NCI-H146 treated with DMSO at 0.1 percent for 48 hours (cell line): Measurements from ENCODE around the gene SELPLG.
"Not testable (repeated sequence)": the region's sequence is repeated elsewhere in the genome, so short reads cannot be mapped to it uniquely, and the experiment has no call there.

Source experiments
- DNase-seq: peaks from one replicate; lab custom pipeline; 2025; ENCODE audit not compliant: unreplicated experiment; lab: John Stamatoyannopoulos, UW

The SELPLG gene

GRCh38 chr12:108592033-108592909, 41.4 kb downstream of the SELPLG start:
- DNase-seq = no peak

- no peak for DNase-seq
These were observed 42.3 kb downstream of the SELPLG start for GRCh38 chr12:108591267-108591980.

- not testable (repeated sequence) for DNase-seq
These were observed 43.2 kb downstream of the SELPLG start for GRCh38 chr12:108590463-108590862.

GRCh38 chr12:108589840-108590229, 43.9 kb downstream of the SELPLG start:
- DNase-seq = no peak

GRCh38 chr12:108589028-108589839, 44.5 kb downstream of the SELPLG start:
- peak; percentile 31 for DNase-seq

GRCh38 chr12:108587826-108588225, 45.9 kb downstream of the SELPLG start:
- DNase-seq = no peak

GRCh38 chr12:108586306-108586705, 47.4 kb downstream of the SELPLG start:
- DNase-seq = no peak

GRCh38 chr12:108585864-108586263, 47.8 kb downstream of the SELPLG start:
- no peak for DNase-seq

GRCh38 chr12:108584456-108585065, 49.1 kb downstream of the SELPLG start:
- no peak for DNase-seq

- peak; percentile 69 for DNase-seq
These were observed 49.7 kb downstream of the SELPLG start for GRCh38 chr12:108583991-108584390.

GRCh38 chr12:108582978-108583770, 50.5 kb downstream of the SELPLG start:
- no peak for DNase-seq

GRCh38 chr12:108582509-108582908, 51.2 kb downstream of the SELPLG start:
- DNase-seq = no peak

GRCh38 chr12:108581311-108582227, 52.1 kb downstream of the SELPLG start:
- no peak for DNase-seq

GRCh38 chr12:108580531-108580930, 53.2 kb downstream of the SELPLG start:
- no peak for DNase-seq

GRCh38 chr12:108578813-108579212, 54.9 kb downstream of the SELPLG start:
- DNase-seq = no peak

GRCh38 chr12:108578264-108578663, 55.4 kb downstream of the SELPLG start:
- no peak for DNase-seq

- DNase-seq = no peak
These were observed 56.2 kb downstream of the SELPLG start for GRCh38 chr12:108577458-108577857.

- DNase-seq = no peak
These were observed 56.9 kb downstream of the SELPLG start for GRCh38 chr12:108576660-108577234.
